Hepatocyte (in vitro differentiated cells): ENCODE measurements around the gene TEX26.

Source experiments
- CTCF ChIP-seq: fragments of 200-600 bp; sonication (generic); IDR thresholded peaks from 2 replicates; pipeline ENCODE4 v1.5.1; 2016; ENCODE audit warnings: antibody characterized with exemption, mild to moderate bottlenecking; ENCODE audit not compliant: poor library complexity
- EZH2 ChIP-seq: fragments of 200-600 bp; sonication (generic); IDR thresholded peaks from 2 replicates; pipeline ENCODE4 v1.6.1; 2016; ENCODE audit warnings: antibody characterized with exemption, mild to moderate bottlenecking, borderline replicate concordance
- EZH2phosphoT487 ChIP-seq: fragments of 200-600 bp; sonication (generic); IDR thresholded peaks from one replicate; pipeline ENCODE4 v1.6.1; 2018; ENCODE audit warnings: antibody characterized with exemption, mild to moderate bottlenecking, low read depth, moderate library complexity; ENCODE audit not compliant: unreplicated experiment, severe bottlenecking

GRCh38 chr13:30927595-30927994 is 4.9 kb upstream of the TEX26 start:
- no peak for TF ChIP-seq CTCF
- no peak for TF ChIP-seq EZH2phosphoT487
- TF ChIP-seq EZH2, result no peak
